A549 (cell line): Measurements from ENCODE around the gene CYP26B1. TPM values are rescaled to one million over a fixed set of nuclear protein-coding genes. Genes with fewer than 3 reads are reported as not detected.
"Not testable (repeated sequence)": the region's sequence is repeated elsewhere in the genome, so short reads cannot be mapped to it uniquely, and the experiment has no call there.

Source experiments
- ATAC-seq, 2 experiments: fragments of 200-7000 bp in 1 of 2; fragments of >200 bp in 1 of 2; cut with Nextera tagmentation in 1 of 2; cut with Tn5 transposase in 1 of 2; 3 replicates each; pipeline versions ENCODE4 v1.8.0 to v1.9.1; 2018 to 2020; ENCODE audit warnings: mild to moderate bottlenecking in 1 of 2, moderate library complexity in 1 of 2
- CTCF ChIA-PET: fragments of 300-600 bp; sonication (Branson Sonifier 250); formaldehyde crosslinking; extraction: SDS; loops from one replicate; lab custom pipeline; 2021; ENCODE audit warnings: antibody characterized with exemption, inconsistent platforms; lab: Yijun Ruan, JAX
- POLR2A ChIA-PET: fragments of 350-600 bp; formaldehyde crosslinking; extraction: SDS; loops from one replicate; lab custom pipeline; 2021; ENCODE audit warnings: antibody characterized with exemption, inconsistent platforms; lab: Yijun Ruan, JAX
- DNase-seq, 2 experiments: peaks; one replicate each; pipeline versions ENCODE4 v3.0.0 to v3.0.0-alpha.2; 2011 to 2016; ENCODE audit warnings: low read depth in 1 of 2, low spot score in 1 of 2
- FAIRE-seq: peaks from 2 replicates; lab custom pipeline; 2011; peaks lifted over from hg19 to GRCh38; lab: Jason Lieb, UNC
- H3K27ac ChIP-seq, 2 experiments: fragments of >200 bp; sonication (Bioruptor Twin); formaldehyde crosslinking; 3 replicates each; pipeline ENCODE4 v1.5.1; 2016 to 2017
- H3K4me1 ChIP-seq: fragments of >200 bp; sonication (Bioruptor Twin); formaldehyde crosslinking; 3 replicates; pipeline ENCODE4 v1.6.1; 2016
- H3K4me2 ChIP-seq: fragments of >200 bp; sonication (Bioruptor Twin); formaldehyde crosslinking; 3 replicates; pipeline ENCODE4 v1.6.1; 2016
- H3K4me3 ChIP-seq: fragments of >200 bp; sonication (Bioruptor Twin); formaldehyde crosslinking; 3 replicates; pipeline ENCODE4 v1.5.1; 2016
- H3K9me3 ChIP-seq: fragments of >200 bp; sonication (Bioruptor Twin); formaldehyde crosslinking; 3 replicates; pipeline ENCODE4 v1.6.1; 2016
- BHLHE40 ChIP-seq: IDR thresholded peaks from 2 replicates; pipeline ENCODE4 v1.6.1; 2012; ENCODE audit warnings: low read depth, low read length, inconsistent platforms
- CBX8 ChIP-seq: fragments of 200-600 bp; sonication (generic); IDR thresholded peaks from 2 replicates; pipeline ENCODE4 v1.6.1; 2016
- CEBPB ChIP-seq, 2 experiments: fragments of >200 bp in 1 of 2; sonication (Bioruptor Twin) in 1 of 2; formaldehyde crosslinking in 1 of 2; IDR thresholded peaks; 2 replicates each; pipeline ENCODE4 v1.6.1; 2012 to 2016
- CTCF ChIP-seq: fragments of >200 bp; sonication (Bioruptor Twin); formaldehyde crosslinking; IDR thresholded peaks from 3 replicates; pipeline ENCODE4 v1.5.1; 2016
- EHMT2 ChIP-seq: fragments of 200-600 bp; sonication (generic); IDR thresholded peaks from 2 replicates; pipeline ENCODE4 v1.6.1; 2016; ENCODE audit warnings: antibody characterized with exemption, low read depth, mild to moderate bottlenecking, moderate library complexity
- EP300 ChIP-seq, 2 experiments: fragments of >200 bp; sonication (Bioruptor Twin); formaldehyde crosslinking; IDR thresholded peaks; 2 replicates in 1 of 2; 3 replicates in 1 of 2; pipeline ENCODE4 v1.6.1; 2016 to 2017
- FOSL2 ChIP-seq, 2 experiments: fragments of 450-650 bp in 1 of 2; fragments of >200 bp in 1 of 2; sonication (Bioruptor Twin) in 1 of 2; formaldehyde crosslinking; IDR thresholded peaks; 2 replicates each; pipeline versions ENCODE4 v1.5.0 to v1.6.1; 2016 to 2020; ENCODE audit warnings: mild to moderate bottlenecking in 1 of 2, moderate library complexity in 1 of 2
- HDAC2 ChIP-seq: fragments of 200-600 bp; sonication (generic); IDR thresholded peaks from 2 replicates; pipeline ENCODE4 v1.6.1; 2016
- HMGXB4 ChIP-seq: fragments of 250-450 bp; sonication (Bioruptor Pico); IDR thresholded peaks from 2 replicates; pipeline ENCODE4 v1.5.0; 2021; ENCODE audit warnings: mild to moderate bottlenecking, moderate library complexity, borderline replicate concordance
- HOXA7 ChIP-seq: fragments of 250-450 bp; sonication (Bioruptor Pico); IDR thresholded peaks from 2 replicates; pipeline ENCODE4 v1.5.0; 2020; ENCODE audit warnings: mild to moderate bottlenecking, moderate library complexity
- JUN ChIP-seq, 2 experiments: fragments of >200 bp; sonication (Bioruptor Twin); formaldehyde crosslinking; IDR thresholded peaks; 2 replicates in 1 of 2; 3 replicates in 1 of 2; pipeline ENCODE4 v1.6.1; 2016 to 2017
- JUNB ChIP-seq: fragments of >200 bp; sonication (Bioruptor Twin); formaldehyde crosslinking; IDR thresholded peaks from 2 replicates; pipeline ENCODE4 v1.6.1; 2016
- MAFK ChIP-seq: fragments of 450-650 bp; IDR thresholded peaks from 2 replicates; pipeline ENCODE4 v1.6.1; 2014; ENCODE audit not compliant: partially characterized antibody
- MYC ChIP-seq: IDR thresholded peaks from 2 replicates; pipeline ENCODE4 v1.6.1; 2012; ENCODE audit warnings: mild to moderate bottlenecking, inconsistent platforms, low read length, improper control_type of control experiment, borderline replicate concordance
- POLR2A ChIP-seq: IDR thresholded peaks from 2 replicates; pipeline ENCODE4 v1.6.1; 2012; ENCODE audit warnings: mild to moderate bottlenecking, low read length
- RAD21 ChIP-seq, 2 experiments: fragments of >200 bp in 1 of 2; sonication (Bioruptor Twin) in 1 of 2; formaldehyde crosslinking in 1 of 2; IDR thresholded peaks in 1 of 2; conservative IDR thresholded peaks in 1 of 2; 2 replicates in 1 of 2; 3 replicates in 1 of 2; pipeline ENCODE4 v1.6.1; 2012 to 2018; ENCODE audit warnings: inconsistent platforms in 1 of 2
- RNF2 ChIP-seq: fragments of 200-600 bp; sonication (generic); IDR thresholded peaks from 2 replicates; pipeline ENCODE4 v1.6.1; 2016; ENCODE audit warnings: low read depth, mild to moderate bottlenecking, antibody characterized with exemption, moderate library complexity, borderline replicate concordance
- TFCP2L1 ChIP-seq: fragments of 250-450 bp; sonication (Bioruptor Pico); IDR thresholded peaks from 2 replicates; pipeline ENCODE4 v1.5.0; 2021; ENCODE audit warnings: mild to moderate bottlenecking
- WGBS: methylation state at CpG from one replicate; pipeline ENCODE4 v1.1.6; 2017; ENCODE audit errors: missing lambda C conversion rate; 5-methylcytosine and 5-hydroxymethylcytosine counted together
- polyA plus RNA-seq, 4 experiments: library from polyadenylated mRNA; depleted of rRNA in 3 of 4; stranded (reverse); fragments of >200 nt; fragmentation: RNase III in 1 of 4; extraction: RNeasy Plus Mini Kit Qiagen cat#74134 plus additional on column Dnase treatment in 1 of 4; gene quantifications; 2 replicates in 3 of 4; 3 replicates in 1 of 4; pipeline ENCODE4 v1.2.3, GENCODE V29; 2011 to 2017
- TF ChIP-seq, protein P1 (sequence below): fragments of 250-450 bp; sonication (Bioruptor Pico); IDR thresholded peaks from 2 replicates; pipeline ENCODE4 v1.5.0; 2020; ENCODE audit warnings: low read depth, mild to moderate bottlenecking, moderate library complexity
- TF ChIP-seq, protein P2 (sequence below): fragments of 200-600 bp; sonication (generic); IDR thresholded peaks from 2 replicates; pipeline ENCODE4 v1.6.1; 2016; ENCODE audit warnings: antibody characterized with exemption, mild to moderate bottlenecking, moderate library complexity
- TF ChIP-seq, protein P3 (sequence below): fragments of 150-350 bp; IDR thresholded peaks from 2 replicates; pipeline ENCODE4 v1.6.1; 2014; ENCODE audit warnings: low read depth, mild to moderate bottlenecking, low read length

CYP26B1 gene
- polyA plus RNA-seq, 2 of the 4 experiments (the other 2 are of a cell fraction), result 9.7 to 13.6 TPM

DNA sequence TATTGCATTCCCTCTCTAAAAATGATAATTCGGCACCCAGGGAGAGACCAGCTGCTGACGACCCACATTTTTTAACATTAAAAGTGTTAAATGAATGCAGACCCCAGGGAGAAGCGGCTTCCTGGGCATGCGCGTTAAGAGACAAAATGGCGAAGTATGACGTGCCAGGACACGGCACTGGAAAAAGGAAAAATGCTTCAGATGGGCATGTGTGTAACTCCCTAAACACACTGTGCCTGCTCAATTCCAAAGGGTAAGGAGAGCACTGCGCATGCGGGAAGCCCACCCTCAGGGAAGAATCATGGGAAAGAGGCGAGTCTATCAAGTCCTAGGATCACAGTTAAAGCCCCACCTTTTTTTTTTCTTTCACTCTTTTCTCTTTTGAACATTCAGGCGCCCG is 58.1 kb downstream of the CYP26B1 start (continued):
- TF ChIP-seq JUNB, result no peak
- TF ChIP-seq JUN (IDR thresholded peaks at IDR 0.05), result no peak
- no peak for TF ChIP-seq EP300 (IDR thresholded peaks at IDR 0.05)
- TF ChIP-seq FOSL2 (IDR thresholded peaks at IDR 0.05), result no peak
- no peak for TF ChIP-seq FOSL2 (CRISPR knock-in tag; IDR thresholded peaks at IDR 0.05)

DNA sequence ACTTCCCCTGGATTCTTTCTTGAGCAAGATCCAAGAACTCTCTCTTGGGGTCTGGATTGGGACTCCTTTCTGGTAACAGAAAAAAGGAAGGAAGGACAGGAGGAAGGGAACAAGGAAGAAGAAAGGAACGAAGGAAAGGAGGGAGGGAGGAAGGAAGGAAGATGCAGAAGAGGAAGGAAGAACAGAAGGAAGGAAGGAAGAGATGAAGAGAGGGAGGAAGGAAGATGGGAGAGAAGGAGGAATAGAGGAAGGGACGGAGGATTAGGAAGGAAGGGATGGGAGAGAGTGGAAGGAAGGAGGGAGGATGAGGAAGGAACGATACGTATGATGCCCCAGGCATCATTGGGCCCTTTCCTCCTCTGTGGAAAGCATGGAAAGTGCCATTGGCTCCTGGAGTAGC is 58.6 kb downstream of the CYP26B1 start:
- Histone ChIP-seq H3K4me3 (no peak overlapping the region), H3K9me3 (peaks cover 3% of the 10 kb centered on the region; the same call in 1 of the 3 replicates), H3K27ac (no peak overlapping the region), H3K4me2 (no peak overlapping the region), H3K4me1 (no peaks in the 10 kb centered on the region)
- TF ChIP-seq CEBPB (IDR thresholded peaks at IDR 0.05), result no peak
- TF ChIP-seq, protein P1, sequence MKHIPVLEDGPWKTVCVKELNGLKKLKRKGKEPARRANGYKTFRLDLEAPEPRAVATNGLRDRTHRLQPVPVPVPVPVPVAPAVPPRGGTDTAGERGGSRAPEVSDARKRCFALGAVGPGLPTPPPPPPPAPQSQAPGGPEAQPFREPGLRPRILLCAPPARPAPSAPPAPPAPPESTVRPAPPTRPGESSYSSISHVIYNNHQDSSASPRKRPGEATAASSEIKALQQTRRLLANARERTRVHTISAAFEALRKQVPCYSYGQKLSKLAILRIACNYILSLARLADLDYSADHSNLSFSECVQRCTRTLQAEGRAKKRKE (CRISPR knock-in tag), result no peak
- TF ChIP-seq MYC, result no peak
- TF ChIP-seq HDAC2, result no peak
- TF ChIP-seq, protein P2, sequence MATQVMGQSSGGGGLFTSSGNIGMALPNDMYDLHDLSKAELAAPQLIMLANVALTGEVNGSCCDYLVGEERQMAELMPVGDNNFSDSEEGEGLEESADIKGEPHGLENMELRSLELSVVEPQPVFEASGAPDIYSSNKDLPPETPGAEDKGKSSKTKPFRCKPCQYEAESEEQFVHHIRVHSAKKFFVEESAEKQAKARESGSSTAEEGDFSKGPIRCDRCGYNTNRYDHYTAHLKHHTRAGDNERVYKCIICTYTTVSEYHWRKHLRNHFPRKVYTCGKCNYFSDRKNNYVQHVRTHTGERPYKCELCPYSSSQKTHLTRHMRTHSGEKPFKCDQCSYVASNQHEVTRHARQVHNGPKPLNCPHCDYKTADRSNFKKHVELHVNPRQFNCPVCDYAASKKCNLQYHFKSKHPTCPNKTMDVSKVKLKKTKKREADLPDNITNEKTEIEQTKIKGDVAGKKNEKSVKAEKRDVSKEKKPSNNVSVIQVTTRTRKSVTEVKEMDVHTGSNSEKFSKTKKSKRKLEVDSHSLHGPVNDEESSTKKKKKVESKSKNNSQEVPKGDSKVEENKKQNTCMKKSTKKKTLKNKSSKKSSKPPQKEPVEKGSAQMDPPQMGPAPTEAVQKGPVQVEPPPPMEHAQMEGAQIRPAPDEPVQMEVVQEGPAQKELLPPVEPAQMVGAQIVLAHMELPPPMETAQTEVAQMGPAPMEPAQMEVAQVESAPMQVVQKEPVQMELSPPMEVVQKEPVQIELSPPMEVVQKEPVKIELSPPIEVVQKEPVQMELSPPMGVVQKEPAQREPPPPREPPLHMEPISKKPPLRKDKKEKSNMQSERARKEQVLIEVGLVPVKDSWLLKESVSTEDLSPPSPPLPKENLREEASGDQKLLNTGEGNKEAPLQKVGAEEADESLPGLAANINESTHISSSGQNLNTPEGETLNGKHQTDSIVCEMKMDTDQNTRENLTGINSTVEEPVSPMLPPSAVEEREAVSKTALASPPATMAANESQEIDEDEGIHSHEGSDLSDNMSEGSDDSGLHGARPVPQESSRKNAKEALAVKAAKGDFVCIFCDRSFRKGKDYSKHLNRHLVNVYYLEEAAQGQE, result no peak
- TF ChIP-seq RNF2, result no peak
- TF ChIP-seq, protein P3, sequence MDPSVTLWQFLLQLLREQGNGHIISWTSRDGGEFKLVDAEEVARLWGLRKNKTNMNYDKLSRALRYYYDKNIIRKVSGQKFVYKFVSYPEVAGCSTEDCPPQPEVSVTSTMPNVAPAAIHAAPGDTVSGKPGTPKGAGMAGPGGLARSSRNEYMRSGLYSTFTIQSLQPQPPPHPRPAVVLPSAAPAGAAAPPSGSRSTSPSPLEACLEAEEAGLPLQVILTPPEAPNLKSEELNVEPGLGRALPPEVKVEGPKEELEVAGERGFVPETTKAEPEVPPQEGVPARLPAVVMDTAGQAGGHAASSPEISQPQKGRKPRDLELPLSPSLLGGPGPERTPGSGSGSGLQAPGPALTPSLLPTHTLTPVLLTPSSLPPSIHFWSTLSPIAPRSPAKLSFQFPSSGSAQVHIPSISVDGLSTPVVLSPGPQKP, result no peak
- TF ChIP-seq POLR2A, result no peak
- no peak for TF ChIP-seq HOXA7 (CRISPR knock-in tag)
- no peak for TF ChIP-seq TFCP2L1 (CRISPR knock-in tag)
- no peak for TF ChIP-seq HMGXB4 (CRISPR knock-in tag)
- TF ChIP-seq BHLHE40, result no peak
- no peak for TF ChIP-seq MAFK
- no peak for TF ChIP-seq RAD21 (conservative IDR thresholded peaks at IDR 0.05 in 1 of 2, IDR thresholded peaks at IDR 0.05 in 1 of 2)
- TF ChIP-seq CTCF, result no peak
- TF ChIP-seq CBX8, result no peak
- no peak for TF ChIP-seq EHMT2
- 80% methylated on average over 4 of the region's 4 CpGs for WGBS
- CTCF ChIA-PET, result no interaction called here
- FAIRE-seq (no peak), DNase-seq (no peak), ATAC-seq (no peak)
- POLR2A ChIA-PET, result no interaction called here

- H3K4me2 ChIP-seq, H3K9me3 ChIP-seq, ATAC-seq, H3K4me3 ChIP-seq, POLR2A ChIA-PET, FAIRE-seq, H3K4me1 ChIP-seq, H3K27ac ChIP-seq, DNase-seq: not testable (repeated sequence)
- CTCF ChIA-PET, result interaction anchor here (0.6 kb wide), 1 partner anchor 33 kb away, joined by 3 read pairs; no protein-coding TSS in a partner anchor
- WGBS, result 77% methylated on average over 21 of the region's 41 CpGs
Measured at GRCh38 chr2:72086871-72087633, 60.6 kb downstream of the CYP26B1 start.
